Central memory CD8-positive, alpha-beta T cell (primary cell): Measurements from ENCODE around the gene CUL9.
A peak's percentile ranks its signal among the peaks of the same experiment; 100 is the strongest.

Experiments used
- ATAC-seq: fragments of 150-1000 bp; cut with Tn5 transposase; replicated peaks from 2 replicates; pipeline ENCODE4 v1.10.0; 2022; ENCODE audit warnings: mild to moderate bottlenecking, moderate FRiP score, moderate number of reproducible peaks; ENCODE audit not compliant: poor library complexity, severe bottlenecking; ENCODE audit errors: extremely low read depth
- DNase-seq, 2 donors: peaks; one replicate each; pipeline ENCODE4 v3.0.0; 2021; ENCODE audit warnings: low spot score in 2 of 2
- H3K27ac Mint-ChIP-seq: one replicate; pipeline ENCODE4 v1.8.0; 2022; ENCODE audit warnings: low read depth, mild to moderate bottlenecking, moderate library complexity, mixed read lengths
- H3K27me3 Mint-ChIP-seq: one replicate; pipeline ENCODE4 v1.8.0; 2022; ENCODE audit warnings: mixed read lengths
- H3K36me3 Mint-ChIP-seq: one replicate; pipeline ENCODE4 v1.8.0; 2022; ENCODE audit warnings: mild to moderate bottlenecking, moderate library complexity, mixed read lengths; ENCODE audit not compliant: insufficient read depth
- H3K4me1 Mint-ChIP-seq: one replicate; pipeline ENCODE4 v1.8.0; 2022; ENCODE audit warnings: mixed read lengths
- H3K4me3 Mint-ChIP-seq: one replicate; pipeline ENCODE4 v1.8.0; 2022; ENCODE audit warnings: mild to moderate bottlenecking, moderate library complexity, mixed read lengths
- H3K9me3 Mint-ChIP-seq: one replicate; pipeline ENCODE4 v1.8.0; 2022; ENCODE audit warnings: mixed read lengths

The CUL9 gene

GRCh38 chr6:43258807-43259686 lies 77.1 kb downstream of the CUL9 start:
- H3K4me1 Mint-ChIP-seq = no peaks in the 10 kb centered on the region
- DNase-seq (no peak), ATAC-seq (no peak)
- H3K4me3 Mint-ChIP-seq = no peak overlapping the region
- peaks cover 12% of the 10 kb centered on the region for H3K27me3 Mint-ChIP-seq
- no peaks in the 10 kb centered on the region for H3K9me3 Mint-ChIP-seq
- H3K27ac Mint-ChIP-seq = no peak overlapping the region
- no peaks in the 10 kb centered on the region for H3K36me3 Mint-ChIP-seq

DNA sequence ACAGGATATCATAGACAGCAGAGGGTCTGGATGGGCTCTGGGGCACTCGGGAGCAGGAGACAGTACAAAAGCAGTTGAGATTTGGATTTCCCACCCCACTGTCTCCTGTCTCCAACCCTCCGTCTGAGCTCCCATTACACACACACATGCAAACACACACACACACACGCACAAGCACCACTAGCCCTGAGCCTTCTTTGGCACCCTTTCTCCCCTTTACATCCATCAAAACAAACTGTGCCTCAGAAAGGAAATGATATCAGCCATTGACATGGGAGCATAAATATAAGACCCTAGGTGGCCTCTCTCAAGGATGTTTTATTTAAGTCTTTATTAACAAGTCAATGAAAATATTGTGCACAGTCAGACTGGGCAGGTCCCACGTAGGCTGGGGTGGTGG lies 78.8 kb downstream of the CUL9 start:
- Mint-ChIP-seq H3K9me3 (no peaks in the 10 kb centered on the region), H3K27me3 (peaks cover 4% of the 10 kb centered on the region), H3K4me1 (no peaks in the 10 kb centered on the region), H3K27ac (no peak overlapping the region), H3K4me3 (no peak overlapping the region), H3K36me3 (peaks cover 1% of the 10 kb centered on the region)
- ATAC-seq (no peak), DNase-seq (no peak)

DNA sequence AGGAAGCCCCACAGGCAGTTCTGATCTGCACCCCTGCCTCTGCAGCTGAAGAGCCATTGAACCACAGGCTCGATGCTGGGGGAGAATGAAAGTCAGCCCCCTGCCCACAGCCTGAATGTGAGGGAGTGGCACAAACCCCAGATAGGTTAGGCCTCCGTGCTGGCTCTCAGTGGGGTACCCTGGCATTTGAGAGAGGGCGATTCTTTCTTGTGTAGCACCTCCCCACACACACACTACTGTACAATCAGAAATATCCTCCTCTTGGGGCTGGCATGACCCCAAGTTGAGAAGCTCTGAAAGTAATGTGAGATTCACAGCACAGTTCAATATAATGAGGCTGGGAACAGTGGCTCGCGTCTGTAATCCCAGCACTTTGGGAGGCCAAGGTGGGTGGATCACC lies 79.2 kb downstream of the CUL9 start:
- Mint-ChIP-seq H3K27me3 (peaks cover under 1% of the 10 kb centered on the region), H3K4me1 (no peaks in the 10 kb centered on the region), H3K4me3 (no peak overlapping the region), H3K36me3 (peaks cover 1% of the 10 kb centered on the region), H3K27ac (no peak overlapping the region), H3K9me3 (no peaks in the 10 kb centered on the region)
- DNase-seq (no peak), ATAC-seq (no peak)

- Mint-ChIP-seq H3K27me3 (no peaks in the 10 kb centered on the region), H3K9me3 (no peaks in the 10 kb centered on the region), H3K4me3 (no peak overlapping the region), H3K36me3 (peaks cover 1% of the 10 kb centered on the region), H3K4me1 (no peaks in the 10 kb centered on the region), H3K27ac (no peak overlapping the region)
- no peak for DNase-seq
- no peak for ATAC-seq
Observed at GRCh38 chr6:43262000-43262779, 80.2 kb downstream of the CUL9 start.

- H3K27me3 Mint-ChIP-seq = no peaks in the 10 kb centered on the region
- H3K27ac Mint-ChIP-seq = no peak overlapping the region
- peaks cover 1% of the 10 kb centered on the region for H3K36me3 Mint-ChIP-seq
- ATAC-seq (no peak), DNase-seq (no peak)
- H3K4me3 Mint-ChIP-seq = no peak overlapping the region
- no peaks in the 10 kb centered on the region for H3K4me1 Mint-ChIP-seq
- H3K9me3 Mint-ChIP-seq = no peaks in the 10 kb centered on the region
Observed at GRCh38 chr6:43262780-43263313, 80.9 kb downstream of the CUL9 start.

DNA sequence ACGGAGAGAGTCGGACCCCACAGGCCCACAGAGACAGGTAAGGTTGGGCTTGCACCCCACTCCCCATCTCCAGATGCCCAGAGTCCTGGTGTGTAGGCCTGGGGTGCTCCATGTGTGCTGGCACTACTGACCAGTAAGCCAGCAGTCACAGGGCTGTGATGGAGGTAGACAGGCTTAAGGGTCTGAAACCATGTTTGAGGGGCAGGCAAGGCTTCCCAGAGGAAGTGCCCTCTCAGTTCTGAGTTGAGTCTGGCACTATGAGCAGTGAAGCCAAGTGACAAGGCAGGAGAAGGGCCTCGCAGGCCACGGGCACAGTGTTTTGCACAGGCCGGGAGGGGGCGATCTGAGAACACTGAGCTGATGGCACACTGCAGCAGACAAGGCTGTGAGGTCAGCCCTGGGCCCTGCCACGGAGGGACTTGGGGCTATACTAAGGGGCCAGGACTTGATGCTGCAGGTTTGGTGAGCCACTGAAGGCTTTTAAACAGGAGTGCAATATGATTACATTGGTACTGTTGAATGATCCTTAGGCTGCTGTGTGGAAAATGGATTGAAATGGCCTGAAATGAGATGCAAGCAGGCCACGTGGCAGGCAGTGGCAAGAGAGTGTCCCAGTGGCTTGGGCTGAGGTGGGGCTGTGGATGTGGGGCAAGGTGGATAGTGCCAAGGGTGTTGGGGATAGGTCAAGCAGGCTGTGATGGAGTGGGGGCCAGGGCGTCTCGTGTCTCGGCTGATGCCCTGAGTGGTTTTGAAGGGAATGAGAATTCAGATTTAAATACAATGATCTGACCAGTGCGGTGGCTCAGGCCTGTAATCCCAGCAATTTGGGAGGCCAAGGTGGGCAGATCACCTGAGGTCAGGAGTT lies 81.5 kb downstream of the CUL9 start:
- Mint-ChIP-seq H3K27me3 (no peaks in the 10 kb centered on the region), H3K36me3 (peaks cover 1% of the 10 kb centered on the region), H3K27ac (no peak overlapping the region), H3K4me3 (no peak overlapping the region), H3K4me1 (no peaks in the 10 kb centered on the region), H3K9me3 (no peaks in the 10 kb centered on the region)
- DNase-seq = peak; percentile 59 to 61
- ATAC-seq = peak; percentile 84

DNA sequence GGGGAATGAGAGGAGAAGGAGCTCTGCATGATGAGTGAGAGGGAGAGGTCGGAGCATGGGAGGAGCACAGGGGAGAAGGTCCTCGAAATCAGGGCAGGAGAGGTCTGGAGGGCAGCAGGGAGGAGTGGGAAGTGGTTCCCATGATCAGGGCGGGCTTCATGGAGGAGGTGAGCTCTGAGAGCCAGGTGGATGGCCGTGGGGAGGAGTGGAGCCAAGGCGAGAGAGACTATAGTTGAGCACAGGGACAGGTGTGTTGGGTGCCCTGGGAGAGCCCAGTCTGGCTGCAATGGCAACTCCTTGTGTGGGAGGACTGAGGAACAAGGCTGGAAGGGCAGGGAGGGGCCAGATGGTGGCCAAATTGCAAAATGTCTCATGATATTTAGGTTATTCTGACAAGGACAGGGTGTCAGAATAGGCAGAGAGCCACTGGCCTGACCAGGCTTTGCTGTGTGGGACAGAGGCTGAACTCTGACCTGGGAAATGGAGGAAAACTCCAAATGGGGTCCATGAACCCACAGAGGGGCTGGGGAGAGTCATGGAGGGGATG lies 82.7 kb downstream of the CUL9 start:
- no peaks in the 10 kb centered on the region for H3K9me3 Mint-ChIP-seq
- H3K4me1 Mint-ChIP-seq = peaks cover 7% of the 10 kb centered on the region
- DNase-seq = no peak
- ATAC-seq = no peak
- no peak overlapping the region for H3K27ac Mint-ChIP-seq
- H3K4me3 Mint-ChIP-seq = no peak overlapping the region
- H3K36me3 Mint-ChIP-seq = peaks cover 1% of the 10 kb centered on the region
- H3K27me3 Mint-ChIP-seq = no peaks in the 10 kb centered on the region

GRCh38 chr6:43265564-43265963 lies 83.6 kb downstream of the CUL9 start:
- Mint-ChIP-seq H3K9me3 (no peaks in the 10 kb centered on the region), H3K27ac (no peak overlapping the region), H3K36me3 (peaks cover 1% of the 10 kb centered on the region), H3K27me3 (no peaks in the 10 kb centered on the region), H3K4me1 (peaks cover 7% of the 10 kb centered on the region), H3K4me3 (no peak overlapping the region)
- DNase-seq = no peak
- no peak for ATAC-seq

DNA sequence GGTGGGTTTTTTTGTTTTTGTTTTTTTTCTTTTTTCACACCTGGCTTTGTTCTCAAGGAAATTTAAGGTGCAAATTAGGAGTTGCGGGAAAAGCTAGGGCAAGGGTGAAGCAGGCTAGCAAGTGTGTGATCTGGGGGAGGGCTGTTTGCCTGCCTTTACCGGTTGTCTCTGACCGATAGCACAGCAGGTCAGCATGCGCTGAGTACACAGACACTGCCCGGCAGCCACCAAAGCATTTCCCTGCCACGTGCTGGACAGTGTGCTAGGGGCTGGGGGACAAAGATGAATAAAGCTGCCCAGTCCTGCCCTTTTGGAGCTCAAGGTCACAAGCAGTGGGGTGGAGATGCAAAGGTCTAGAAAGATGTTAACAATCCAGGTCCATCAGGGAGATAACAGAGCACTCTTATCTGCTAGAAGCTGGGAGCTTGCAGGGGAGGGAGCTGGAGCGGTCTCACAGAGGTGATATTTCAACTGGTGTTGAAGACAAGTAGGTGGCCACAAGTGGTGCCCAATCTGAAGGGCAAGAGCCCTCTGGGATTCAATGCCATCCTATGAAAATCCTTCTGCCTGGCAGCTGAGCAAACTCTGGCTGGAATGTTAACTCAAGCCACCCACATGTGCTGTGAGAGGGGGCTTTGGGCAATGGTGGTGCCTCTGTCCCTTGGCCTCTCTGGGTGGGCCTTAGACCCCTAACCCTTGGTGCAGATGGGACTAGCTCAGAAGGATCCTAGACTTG lies 85.8 kb downstream of the CUL9 start:
- no peaks in the 10 kb centered on the region for H3K27me3 Mint-ChIP-seq
- no peaks in the 10 kb centered on the region for H3K9me3 Mint-ChIP-seq
- H3K27ac Mint-ChIP-seq = no peak overlapping the region
- no peak overlapping the region for H3K4me3 Mint-ChIP-seq
- DNase-seq (no peak), ATAC-seq (no peak)
- peaks cover 1% of the 10 kb centered on the region for H3K36me3 Mint-ChIP-seq
- H3K4me1 Mint-ChIP-seq = peaks cover 7% of the 10 kb centered on the region

DNA sequence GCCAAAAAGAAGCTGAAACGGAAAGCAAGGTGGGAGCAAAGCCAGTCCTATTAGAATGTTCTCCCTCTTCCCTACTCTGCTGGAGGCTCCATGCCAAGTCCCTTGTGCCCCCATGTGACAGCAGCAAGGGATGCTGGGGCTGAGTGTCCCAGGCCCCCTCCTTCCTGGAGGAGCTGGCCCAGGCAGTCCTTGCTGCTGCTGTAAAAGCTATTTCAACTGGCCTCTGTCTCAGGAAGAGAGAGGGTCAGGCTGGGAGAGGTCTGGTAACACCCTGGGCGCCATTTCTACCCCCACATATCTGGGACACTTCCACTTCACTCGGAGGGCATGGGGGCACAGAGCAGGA lies 86.3 kb downstream of the CUL9 start:
- ATAC-seq (no peak), DNase-seq (no peak)
- no peak overlapping the region for H3K27ac Mint-ChIP-seq
- H3K4me3 Mint-ChIP-seq = peak overlapping the region; percentile 78
- H3K27me3 Mint-ChIP-seq = no peaks in the 10 kb centered on the region
- H3K9me3 Mint-ChIP-seq = no peaks in the 10 kb centered on the region
- peaks cover 1% of the 10 kb centered on the region for H3K36me3 Mint-ChIP-seq
- peaks cover 7% of the 10 kb centered on the region for H3K4me1 Mint-ChIP-seq

- peaks cover 7% of the 10 kb centered on the region for H3K4me1 Mint-ChIP-seq
- peaks cover under 1% of the 10 kb centered on the region for H3K27me3 Mint-ChIP-seq
- peaks cover 1% of the 10 kb centered on the region for H3K36me3 Mint-ChIP-seq
Observed at GRCh38 chr6:43268782-43269272, 86.8 kb downstream of the CUL9 start.

More at GRCh38 chr6:43268782-43269272, 86.8 kb downstream of the CUL9 start:
- no peaks in the 10 kb centered on the region for H3K9me3 Mint-ChIP-seq
- H3K27ac Mint-ChIP-seq = no peak overlapping the region
- no peak for ATAC-seq
- H3K4me3 Mint-ChIP-seq = peak overlapping the region; percentile 78
- no peak for DNase-seq
